OCI-LY3 (cell line): ENCODE data around the gene CHRDL2.

Experiments
- H2AFZ ChIP-seq: fragments of 200-600, 300-600 bp; shearing (Covaris generic); 2 replicates; pipeline ENCODE4 v1.6.0; 2014; ENCODE audit warnings: antibody characterized with exemption, low read depth, low read length
- H3K27ac ChIP-seq: fragments of 200-600, 300-600 bp; sonication (generic); 2 replicates; pipeline ENCODE4 v1.5.1; 2014; ENCODE audit warnings: mild to moderate bottlenecking, low read length, moderate library complexity, mixed read lengths
- H3K27me3 ChIP-seq: fragments of 200-600, 300-600 bp; sonication (generic); 2 replicates; pipeline ENCODE4 v1.6.1; 2014; ENCODE audit warnings: low read depth, low read length, mixed read lengths
- H3K36me3 ChIP-seq: fragments of 200-600, 300-600 bp; sonication (generic); replicated peaks from 2 replicates; pipeline ENCODE3; 2014; ENCODE audit warnings: low read depth, low read length, mixed read lengths
- H3K4me1 ChIP-seq: fragments of 300-600, 200-600 bp; sonication (generic); 2 replicates; pipeline ENCODE4 v1.6.1; 2014; ENCODE audit warnings: low read length, mixed read lengths
- H3K4me2 ChIP-seq: fragments of 200-600, 300-600 bp; sonication (generic); 2 replicates; pipeline ENCODE4 v1.6.1; 2014; ENCODE audit warnings: low read length, mixed read lengths
- H3K4me3 ChIP-seq: fragments of 300-600, 200-600 bp; sonication (generic); 2 replicates; pipeline ENCODE4 v1.5.1; 2014; ENCODE audit warnings: antibody characterized with exemption, mild to moderate bottlenecking, low read length, moderate library complexity
- H3K79me2 ChIP-seq: fragments of 300-600, 200-600 bp; shearing (Covaris generic); 2 replicates; pipeline ENCODE4 v1.6.1; 2014; ENCODE audit warnings: mild to moderate bottlenecking, low read length, mixed read lengths
- H3K9ac ChIP-seq: fragments of 300-600, 200-600 bp; shearing (Covaris generic); 2 replicates; pipeline ENCODE4 v1.6.0; 2014; ENCODE audit warnings: mild to moderate bottlenecking, low read length, moderate library complexity
- H3K9me3 ChIP-seq: fragments of 200-600, 300-600 bp; shearing (Covaris generic); 2 replicates; pipeline ENCODE4 v1.6.1; 2014; ENCODE audit warnings: low read length, mixed read lengths; ENCODE audit not compliant: insufficient read depth
- H4K20me1 ChIP-seq: fragments of 200-600, 300-600 bp; sonication (generic); 2 replicates; pipeline ENCODE4 v1.6.1; 2016; ENCODE audit warnings: low read length, mixed read lengths; ENCODE audit not compliant: insufficient read depth
- EZH2phosphoT487 ChIP-seq: fragments of 200-600 bp; shearing (Covaris generic); IDR thresholded peaks from 2 replicates; pipeline ENCODE4 v1.6.1; 2018; ENCODE audit warnings: antibody characterized with exemption, mixed run types, low read depth
- TF ChIP-seq, protein P1 (sequence below): fragments of 200-600, 300-600 bp; sonication (generic); IDR thresholded peaks from 2 replicates; pipeline ENCODE4 v1.5.1; 2014; ENCODE audit warnings: antibody characterized with exemption, low read length, low read depth

The CHRDL2 gene

GRCh38 chr11:74671520-74672196 is 59.6 kb downstream of the CHRDL2 start:
- Histone ChIP-seq H3K79me2 (no peaks in the 10 kb centered on the region), H2AFZ (no peak overlapping the region), H3K27me3 (no peaks in the 10 kb centered on the region), H3K9ac (no peak overlapping the region), H3K4me2 (no peak overlapping the region), H3K4me3 (no peak overlapping the region), H3K4me1 (no peaks in the 10 kb centered on the region), H3K27ac (no peak overlapping the region), H3K9me3 (no peaks in the 10 kb centered on the region), H4K20me1 (no peaks in the 10 kb centered on the region), H3K36me3 (peaks cover 6% of the 10 kb centered on the region)
- TF ChIP-seq, protein P1, sequence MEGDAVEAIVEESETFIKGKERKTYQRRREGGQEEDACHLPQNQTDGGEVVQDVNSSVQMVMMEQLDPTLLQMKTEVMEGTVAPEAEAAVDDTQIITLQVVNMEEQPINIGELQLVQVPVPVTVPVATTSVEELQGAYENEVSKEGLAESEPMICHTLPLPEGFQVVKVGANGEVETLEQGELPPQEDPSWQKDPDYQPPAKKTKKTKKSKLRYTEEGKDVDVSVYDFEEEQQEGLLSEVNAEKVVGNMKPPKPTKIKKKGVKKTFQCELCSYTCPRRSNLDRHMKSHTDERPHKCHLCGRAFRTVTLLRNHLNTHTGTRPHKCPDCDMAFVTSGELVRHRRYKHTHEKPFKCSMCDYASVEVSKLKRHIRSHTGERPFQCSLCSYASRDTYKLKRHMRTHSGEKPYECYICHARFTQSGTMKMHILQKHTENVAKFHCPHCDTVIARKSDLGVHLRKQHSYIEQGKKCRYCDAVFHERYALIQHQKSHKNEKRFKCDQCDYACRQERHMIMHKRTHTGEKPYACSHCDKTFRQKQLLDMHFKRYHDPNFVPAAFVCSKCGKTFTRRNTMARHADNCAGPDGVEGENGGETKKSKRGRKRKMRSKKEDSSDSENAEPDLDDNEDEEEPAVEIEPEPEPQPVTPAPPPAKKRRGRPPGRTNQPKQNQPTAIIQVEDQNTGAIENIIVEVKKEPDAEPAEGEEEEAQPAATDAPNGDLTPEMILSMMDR: no peak
- no peak for TF ChIP-seq EZH2phosphoT487

- Histone ChIP-seq H3K79me2 (no peaks in the 10 kb centered on the region), H3K36me3 (peaks cover 6% of the 10 kb centered on the region), H3K4me1 (no peaks in the 10 kb centered on the region), H3K9me3 (no peaks in the 10 kb centered on the region), H4K20me1 (no peaks in the 10 kb centered on the region), H3K9ac (no peak overlapping the region), H3K4me3 (no peak overlapping the region), H2AFZ (no peak overlapping the region), H3K4me2 (no peak overlapping the region), H3K27ac (no peak overlapping the region), H3K27me3 (no peaks in the 10 kb centered on the region)
- TF ChIP-seq, protein P1: no peak
- TF ChIP-seq EZH2phosphoT487: no peak
Measured at GRCh38 chr11:74670171-74670570, 61.1 kb downstream of the CHRDL2 start.

- H3K36me3 ChIP-seq: peaks cover 6% of the 10 kb centered on the region
- no peaks in the 10 kb centered on the region for H3K79me2 ChIP-seq
- H2AFZ ChIP-seq: no peak overlapping the region
- TF ChIP-seq, protein P1: no peak
- no peak for TF ChIP-seq EZH2phosphoT487
- no peak overlapping the region for H3K4me3 ChIP-seq
- H3K4me1 ChIP-seq: no peaks in the 10 kb centered on the region
- no peak overlapping the region for H3K9ac ChIP-seq
- no peak overlapping the region for H3K4me2 ChIP-seq
- H3K27me3 ChIP-seq: no peaks in the 10 kb centered on the region
- no peaks in the 10 kb centered on the region for H3K9me3 ChIP-seq
- no peaks in the 10 kb centered on the region for H4K20me1 ChIP-seq
- H3K27ac ChIP-seq: no peak overlapping the region
Measured at GRCh38 chr11:74669211-74670160, 61.7 kb downstream of the CHRDL2 start.

- TF ChIP-seq EZH2phosphoT487: no peak
- TF ChIP-seq, protein P1: no peak
Measured at GRCh38 chr11:74663315-74663714, 67.9 kb downstream of the CHRDL2 start.

More at GRCh38 chr11:74663315-74663714, 67.9 kb downstream of the CHRDL2 start:
- Histone ChIP-seq H3K79me2 (no peaks in the 10 kb centered on the region), H2AFZ (no peak overlapping the region), H3K4me1 (no peaks in the 10 kb centered on the region), H3K27ac (no peak overlapping the region), H3K9me3 (no peaks in the 10 kb centered on the region), H4K20me1 (no peaks in the 10 kb centered on the region), H3K36me3 (peaks cover 16% of the 10 kb centered on the region), H3K4me3 (no peak overlapping the region), H3K27me3 (no peaks in the 10 kb centered on the region), H3K4me2 (no peak overlapping the region), H3K9ac (no peak overlapping the region)
